Coronary artery (tissue), 2 donors: Measurements from ENCODE around the gene PASK.
"Not testable (repeated sequence)": the region's sequence is repeated elsewhere in the genome, so short reads cannot be mapped to it uniquely, and the experiment has no call there.

Experiments
- DNase-seq: peaks from one replicate; pipeline ENCODE4 v3.0.0-alpha.2; 2017; ENCODE audit warnings: low spot score
- H3K27ac ChIP-seq, 2 donors: fragments of 200-600 bp; sonication (generic); one replicate each; pipeline ENCODE4 v1.5.1; 2016 to 2019
- H3K4me3 ChIP-seq: fragments of 200-600 bp; sonication (generic); 2 replicates; pipeline ENCODE4 v1.5.1; 2016; ENCODE audit warnings: mild to moderate bottlenecking, moderate library complexity
- CTCF ChIP-seq: fragments of 200-600 bp; sonication (generic); IDR thresholded peaks from one replicate; pipeline ENCODE4 v1.5.1; 2019; ENCODE audit warnings: antibody characterized with exemption

Gene PASK

DNA sequence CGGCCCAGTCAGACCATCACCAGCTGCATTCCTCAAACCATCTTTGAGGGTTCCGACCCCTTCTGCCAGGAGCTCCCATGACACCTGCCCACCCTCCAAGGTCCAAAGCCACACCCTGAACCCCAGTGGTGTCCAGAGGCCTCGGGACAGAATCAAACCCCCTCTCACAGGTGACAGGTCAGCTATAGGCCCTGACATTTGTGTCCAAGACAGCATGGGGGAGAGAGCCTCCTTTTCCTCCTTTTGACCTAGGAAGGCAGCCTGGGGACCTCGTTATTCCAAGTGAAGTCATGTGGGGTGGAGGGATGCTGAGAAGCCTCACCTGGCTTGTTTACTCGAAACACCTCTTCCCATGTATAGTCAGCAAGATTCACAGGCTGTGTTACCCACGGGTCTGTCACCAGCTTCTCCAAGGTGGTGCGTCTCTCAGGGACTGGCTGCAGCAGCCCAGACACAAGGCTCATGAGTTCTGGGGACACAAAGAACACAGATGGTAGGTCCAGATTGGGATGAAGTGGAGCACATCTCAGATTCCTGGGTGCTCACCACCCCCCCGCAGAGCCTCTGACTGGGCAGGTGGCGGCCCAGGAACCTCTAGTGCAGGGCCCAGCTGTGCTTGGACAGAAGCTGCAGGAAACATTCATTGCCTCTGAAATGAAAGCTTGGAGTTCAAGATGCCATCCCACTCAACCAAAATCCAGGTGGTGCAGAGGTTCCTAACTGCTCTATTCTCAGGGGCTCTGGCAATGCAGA, 42.1 kb downstream of the PASK start:
- no peak for TF ChIP-seq CTCF
- DNase-seq: peak; percentile 60
- no peak overlapping the region for H3K27ac ChIP-seq

GRCh38 chr2:241105641-241106040, 43.6 kb downstream of the PASK start:
- no peak overlapping the region for H3K27ac ChIP-seq
- no peak for TF ChIP-seq CTCF
- H3K4me3 ChIP-seq: no peak overlapping the region
- DNase-seq: peak; percentile 50

More for the DNA sequence above, 42.1 kb downstream of the PASK start:
- H3K4me3 ChIP-seq: no peak overlapping the region

DNA sequence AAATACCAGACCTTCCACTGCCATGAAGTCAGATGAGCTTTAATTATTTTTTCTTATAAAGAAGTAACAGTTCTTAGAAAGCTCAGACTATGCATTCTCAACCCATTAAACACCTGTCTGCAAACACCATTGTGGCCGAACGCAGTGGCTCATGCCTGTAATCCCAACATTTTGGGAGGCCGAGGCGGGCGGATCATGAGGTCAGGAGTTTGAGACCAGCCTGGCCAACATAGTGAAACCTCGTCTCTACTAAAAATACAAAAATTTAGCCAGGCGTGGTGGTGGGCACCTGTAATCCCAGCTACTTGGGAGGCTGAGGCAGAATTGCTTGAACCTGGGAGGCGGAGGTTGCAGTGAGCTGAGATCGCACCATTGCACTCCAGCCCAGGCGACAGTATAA, 44.7 kb downstream of the PASK start:
- DNase-seq: peak; percentile 38
- not testable (repeated sequence) for H3K4me3 ChIP-seq, H3K27ac ChIP-seq

- TF ChIP-seq CTCF: no peak
- peak; percentile 22 for DNase-seq
- peak overlapping the region in 1 of 2 donors; percentile 58 for H3K27ac ChIP-seq
- H3K4me3 ChIP-seq: peak overlapping the region; percentile 92
These were observed 46.1 kb downstream of the PASK start for GRCh38 chr2:241103176-241103595.

- peak; percentile 91 for DNase-seq
- H3K4me3 ChIP-seq: peak within 1 kb of the TSS; percentile 92
- no peak for TF ChIP-seq CTCF
- H3K27ac ChIP-seq: peak within 1 kb of the TSS; percentile 58 to 89
These were observed 47.0 kb downstream of the PASK start, which contains the start of gene MTERF4 for GRCh38 chr2:241102239-241102803. TSS of gene MTERF4 (minus strand) at chr2:241102287. CDS start at chr2:241102273, 14 bp downstream.

- DNase-seq: peak; percentile 2
- no peak for TF ChIP-seq CTCF
These were observed 50.0 kb downstream of the PASK start for GRCh38 chr2:241099246-241099645.

DNA sequence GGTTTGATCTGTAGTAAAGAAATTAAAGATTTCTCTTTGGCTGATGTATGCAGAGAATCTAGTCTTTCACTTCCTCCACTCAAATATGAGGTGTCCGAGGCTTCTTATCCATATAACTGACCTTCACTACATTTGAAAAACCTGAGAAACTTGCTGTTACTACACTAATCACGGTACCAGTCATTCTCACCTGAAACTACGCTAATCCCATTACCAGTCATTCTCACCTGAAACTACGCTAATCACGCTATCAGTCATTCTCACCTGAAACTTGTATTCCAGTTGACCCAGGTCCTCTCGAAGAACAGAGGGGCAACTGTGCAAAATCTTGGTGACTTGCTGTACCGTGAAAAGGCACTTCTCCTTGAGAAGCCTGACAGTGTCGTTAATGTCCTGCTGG, 52.3 kb downstream of the PASK start:
- DNase-seq: peak; percentile 24
- no peak for TF ChIP-seq CTCF
- Histone ChIP-seq H3K27ac (no peak overlapping the region), H3K4me3 (no peak overlapping the region)

More at GRCh38 chr2:241099246-241099645, 50.0 kb downstream of the PASK start:
- H3K4me3 ChIP-seq: no peak overlapping the region
- no peak overlapping the region for H3K27ac ChIP-seq
